Trophoblast cell (in vitro differentiated cells and primary cell): ENCODE results near the gene MYL9.

Experiments used
- DNase-seq, 2 donors: peaks; one replicate each; pipeline ENCODE4 v3.0.0-alpha.2; 2016
- H2AFZ ChIP-seq: 2 replicates; pipeline ENCODE4 v1.6.1; 2013; ENCODE audit warnings: low read length, moderate library complexity, mild to moderate bottlenecking; ENCODE audit not compliant: insufficient read depth, poor library complexity
- H2AK5ac ChIP-seq: 2 replicates; pipeline ENCODE4 v1.6.1; 2013; ENCODE audit warnings: mild to moderate bottlenecking, low read length
- H2BK120ac ChIP-seq: 2 replicates; pipeline ENCODE4 v1.6.1; 2013; ENCODE audit warnings: low read length, mild to moderate bottlenecking, moderate library complexity; ENCODE audit not compliant: insufficient read depth, poor library complexity
- H2BK12ac ChIP-seq: 2 replicates; pipeline ENCODE4 v1.6.1; 2013; ENCODE audit warnings: mild to moderate bottlenecking, low read length, moderate library complexity
- H2BK5ac ChIP-seq: 2 replicates; pipeline ENCODE4 v1.6.1; 2013; ENCODE audit warnings: low read length, low read depth, moderate library complexity, mild to moderate bottlenecking; ENCODE audit not compliant: poor library complexity
- H3K14ac ChIP-seq: 2 replicates; pipeline ENCODE4 v1.6.1; 2013; ENCODE audit warnings: mild to moderate bottlenecking, low read length
- H3K18ac ChIP-seq: 2 replicates; pipeline ENCODE4 v1.6.1; 2013; ENCODE audit warnings: mild to moderate bottlenecking, low read length
- H3K23ac ChIP-seq: 2 replicates; pipeline ENCODE4 v1.6.1; 2013; ENCODE audit warnings: low read length
- H3K27ac ChIP-seq: 2 replicates; pipeline ENCODE4 v1.5.1; 2013; ENCODE audit warnings: low read depth, mild to moderate bottlenecking, inconsistent platforms, low read length, moderate library complexity
- H3K27me3 ChIP-seq: 2 replicates; pipeline ENCODE4 v1.6.1; 2013; ENCODE audit warnings: inconsistent platforms, mild to moderate bottlenecking, low read length, moderate library complexity; ENCODE audit not compliant: insufficient read depth
- H3K36me3 ChIP-seq, 2 experiments: 1 replicate in 1 of 2; 2 replicates in 1 of 2; pipeline ENCODE4 v1.6.1; 2013; ENCODE audit warnings: low read length in 2 of 2, mild to moderate bottlenecking in 2 of 2, moderate library complexity in 1 of 2; ENCODE audit not compliant: insufficient read depth in 2 of 2, control insufficient read depth in 1 of 2
- H3K4ac ChIP-seq: 2 replicates; pipeline ENCODE4 v1.6.1; 2013; ENCODE audit warnings: low read depth, mild to moderate bottlenecking, low read length, moderate library complexity
- H3K4me1 ChIP-seq, 2 experiments: 1 replicate in 1 of 2; 2 replicates in 1 of 2; pipeline ENCODE4 v1.6.1; 2013; ENCODE audit warnings: low read length in 2 of 2, mild to moderate bottlenecking in 2 of 2, moderate library complexity in 1 of 2; ENCODE audit not compliant: insufficient read depth in 2 of 2, control insufficient read depth in 1 of 2
- H3K4me2 ChIP-seq: 2 replicates; pipeline ENCODE4 v1.6.1; 2013; ENCODE audit warnings: inconsistent platforms, mild to moderate bottlenecking, low read length, moderate library complexity
- H3K4me3 ChIP-seq: 2 replicates; pipeline ENCODE4 v1.5.1; 2013; ENCODE audit warnings: mild to moderate bottlenecking, low read depth, low read length, inconsistent platforms
- H3K79me1 ChIP-seq: one replicate; pipeline ENCODE4 v1.6.1; 2013; ENCODE audit warnings: low read length
- H3K79me2 ChIP-seq: 2 replicates; pipeline ENCODE4 v1.6.1; 2013; ENCODE audit warnings: low read length, mild to moderate bottlenecking; ENCODE audit not compliant: control insufficient read depth, insufficient read depth, poor library complexity
- H3K9ac ChIP-seq: 2 replicates; pipeline ENCODE4 v1.6.1; 2013; ENCODE audit warnings: mild to moderate bottlenecking, low read length
- H3K9me3 ChIP-seq: 2 replicates; pipeline ENCODE4 v1.6.1; 2013; ENCODE audit warnings: low read depth, mild to moderate bottlenecking, control low read depth, inconsistent platforms, low read length; ENCODE audit not compliant: insufficient read depth
- H4K12ac ChIP-seq: 2 replicates; pipeline ENCODE4 v1.6.1; 2013; ENCODE audit warnings: low read depth, mild to moderate bottlenecking, low read length, moderate library complexity
- H4K8ac ChIP-seq: 2 replicates; pipeline ENCODE4 v1.6.1; 2013; ENCODE audit warnings: low read depth, mild to moderate bottlenecking, low read length, moderate library complexity
- H4K91ac ChIP-seq: one replicate; pipeline ENCODE4 v1.6.1; 2013; ENCODE audit warnings: low read depth, mild to moderate bottlenecking, low read length, moderate library complexity
- WGBS: extraction: QIAGEN DNeasy Blood & Tissue Kit; methylation state at CpG from one replicate; pipeline ENCODE4 v1.1.7; 2013; ENCODE audit warnings: missing lambda C conversion rate; ENCODE audit not compliant: insufficient read length, insufficient coverage; ENCODE audit errors: extremely low coverage; 5-methylcytosine and 5-hydroxymethylcytosine counted together

MYL9 gene

DNA sequence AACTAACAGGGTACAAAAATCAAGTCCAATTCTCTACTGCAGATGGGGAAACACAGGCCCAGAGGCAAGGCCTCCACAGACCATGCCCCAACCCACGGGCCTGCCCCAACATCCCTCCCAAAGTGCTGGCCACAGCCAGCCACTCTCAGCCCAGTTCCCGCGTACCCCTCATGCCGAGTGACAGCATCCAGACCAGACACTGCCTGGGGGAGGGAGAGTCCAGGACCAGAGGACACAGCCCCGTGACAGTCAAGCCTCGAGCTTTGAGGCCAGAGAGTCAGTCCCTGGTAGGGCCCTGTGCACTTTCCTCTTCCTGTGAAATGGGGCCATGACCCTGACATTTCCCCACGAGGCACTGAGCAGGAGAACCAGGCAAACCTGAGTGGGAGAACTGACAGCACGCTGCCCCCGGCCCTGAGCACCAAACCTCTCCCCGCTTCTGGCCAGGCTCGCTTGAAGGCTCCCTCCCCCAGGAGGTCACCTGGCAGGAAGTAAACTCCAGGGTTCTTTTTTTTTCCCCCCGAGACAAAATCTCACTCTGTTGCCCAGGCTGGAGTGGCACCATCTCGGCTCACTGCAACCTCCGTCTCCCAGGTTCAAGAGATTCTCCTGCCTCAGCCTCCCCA is 4.9 kb downstream of the MYL9 start:
- Histone ChIP-seq H4K91ac (no peak overlapping the region), H4K12ac (no peak overlapping the region), H2AFZ (no peak overlapping the region), H3K9me3 (peaks cover 5% of the 10 kb centered on the region), H2BK12ac (no peak overlapping the region), H3K9ac (no peak overlapping the region), H3K14ac (no peak overlapping the region), H2BK5ac (no peak overlapping the region), H2BK120ac (no peak overlapping the region), H3K79me1 (peaks cover 18% of the 10 kb centered on the region), H3K36me3 (peaks cover 47 to 54% of the 10 kb centered on the region in 2 experiments), H3K23ac (no peak overlapping the region), H3K18ac (peak overlapping the region; percentile 27), H2AK5ac (no peak overlapping the region), H3K4ac (no peak overlapping the region), H3K27ac (no peak overlapping the region), H4K8ac (no peak overlapping the region), H3K4me1 (peaks cover 22 to 25% of the 10 kb centered on the region in 2 experiments), H3K4me2 (no peak overlapping the region), H3K79me2 (peaks cover 22% of the 10 kb centered on the region), H3K27me3 (no peaks in the 10 kb centered on the region), H3K4me3 (no peak overlapping the region)
- no CpG with 5 or more reads among the region's 14 CpGs for WGBS
- DNase-seq: no peak

DNA sequence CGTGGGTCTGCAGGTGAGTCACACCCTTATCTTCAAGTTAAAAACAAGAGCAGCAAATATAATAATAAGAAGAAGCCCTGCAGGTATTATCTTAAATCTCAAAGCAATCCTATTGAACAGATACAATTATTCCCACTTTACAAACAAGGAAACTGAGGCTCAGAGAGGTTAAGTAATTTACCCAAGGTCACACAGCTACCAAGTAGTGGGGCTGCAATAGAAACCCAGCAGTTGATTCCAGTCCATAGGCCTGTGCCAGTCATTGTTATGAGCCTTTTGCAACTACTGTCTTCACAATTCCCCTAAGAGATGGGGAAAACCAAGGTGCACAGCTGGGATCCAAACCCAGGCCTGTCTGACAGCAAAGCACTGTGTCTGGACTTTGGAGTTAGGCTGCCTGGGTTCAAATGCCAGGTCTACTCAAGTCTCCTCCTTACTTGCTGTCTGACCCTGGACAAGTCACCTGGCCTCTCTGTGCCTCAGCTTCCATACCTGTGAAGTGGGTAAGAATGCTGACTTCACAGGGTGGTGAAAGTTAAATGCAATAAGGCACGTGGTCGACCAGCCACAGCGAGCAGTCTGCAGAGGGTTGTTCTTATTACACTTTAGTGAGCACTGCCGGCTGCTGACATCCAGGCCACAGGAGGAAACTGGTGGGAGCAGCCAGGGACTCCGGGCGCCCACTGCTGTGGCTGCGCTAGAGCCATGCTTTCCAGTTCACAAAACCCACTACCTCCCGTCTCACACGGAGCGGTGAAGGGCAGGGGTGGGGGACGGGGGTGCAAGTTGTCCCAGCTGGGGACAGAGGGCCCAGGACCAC is 6.1 kb downstream of the MYL9 start:
- Histone ChIP-seq H4K91ac (no peak overlapping the region), H3K27ac (no peak overlapping the region), H3K14ac (no peak overlapping the region), H3K79me2 (peaks cover 11% of the 10 kb centered on the region), H2BK5ac (no peak overlapping the region), H2BK120ac (no peak overlapping the region), H2BK12ac (no peak overlapping the region), H3K36me3 (peaks cover 47 to 54% of the 10 kb centered on the region in 2 experiments), H4K12ac (no peak overlapping the region), H3K18ac (no peak overlapping the region), H3K79me1 (peaks cover 7% of the 10 kb centered on the region), H3K4me1 (peaks cover 15 to 22% of the 10 kb centered on the region in 2 experiments), H3K4me3 (no peak overlapping the region), H3K4ac (no peak overlapping the region), H3K4me2 (no peak overlapping the region), H3K27me3 (no peaks in the 10 kb centered on the region), H3K23ac (no peak overlapping the region), H4K8ac (no peak overlapping the region), H3K9ac (no peak overlapping the region), H2AK5ac (no peak overlapping the region), H2AFZ (no peak overlapping the region), H3K9me3 (peaks cover 5% of the 10 kb centered on the region)
- DNase-seq: no peak
- no CpG with 5 or more reads among the region's 12 CpGs for WGBS

GRCh38 chr20:36548006-36548315 is 6.6 kb downstream of the MYL9 start:
- no peak overlapping the region for H4K12ac ChIP-seq
- peaks cover 9 to 16% of the 10 kb centered on the region in 2 experiments for H3K4me1 ChIP-seq
- H3K79me1 ChIP-seq: peaks cover 2% of the 10 kb centered on the region
- no peak overlapping the region for H3K4ac ChIP-seq
- no peak overlapping the region for H2AK5ac ChIP-seq
- no peak overlapping the region for H2BK5ac ChIP-seq
- H3K4me2 ChIP-seq: no peak overlapping the region
- no peak overlapping the region for H2AFZ ChIP-seq
- peaks cover 47 to 53% of the 10 kb centered on the region in 2 experiments for H3K36me3 ChIP-seq
- H3K9ac ChIP-seq: no peak overlapping the region
- no peak overlapping the region for H4K91ac ChIP-seq
- H3K27ac ChIP-seq: no peak overlapping the region
- H4K8ac ChIP-seq: no peak overlapping the region
- H2BK120ac ChIP-seq: no peak overlapping the region
- no peak for DNase-seq
- H3K23ac ChIP-seq: no peak overlapping the region
- H3K9me3 ChIP-seq: peaks cover 2% of the 10 kb centered on the region
- no CpG with 5 or more reads among the region's 12 CpGs for WGBS
- no peak overlapping the region for H3K18ac ChIP-seq
- H3K27me3 ChIP-seq: no peaks in the 10 kb centered on the region
- no peak overlapping the region for H3K4me3 ChIP-seq
- H3K79me2 ChIP-seq: peaks cover 6% of the 10 kb centered on the region
- H3K14ac ChIP-seq: no peak overlapping the region
- no peak overlapping the region for H2BK12ac ChIP-seq

- Histone ChIP-seq H2AK5ac (no peak overlapping the region), H3K79me1 (no peaks in the 10 kb centered on the region), H3K14ac (no peak overlapping the region), H3K23ac (no peak overlapping the region), H4K91ac (no peak overlapping the region), H2BK5ac (no peak overlapping the region), H3K79me2 (no peaks in the 10 kb centered on the region), H4K12ac (no peak overlapping the region), H3K18ac (no peak overlapping the region), H3K27ac (no peak overlapping the region), H3K4me3 (no peak overlapping the region), H2AFZ (no peak overlapping the region), H2BK12ac (no peak overlapping the region), H3K36me3 (peaks cover 42 to 47% of the 10 kb centered on the region in 2 experiments), H3K4me2 (no peak overlapping the region), H4K8ac (no peak overlapping the region), H3K9ac (no peak overlapping the region), H3K4me1 (peaks cover 0 to 6% of the 10 kb centered on the region in 2 experiments), H3K9me3 (peaks cover 2% of the 10 kb centered on the region), H2BK120ac (no peak overlapping the region), H3K27me3 (no peaks in the 10 kb centered on the region), H3K4ac (no peak overlapping the region)
- WGBS: no CpG with 5 or more reads among the region's 23 CpGs
- no peak for DNase-seq
Measured at GRCh38 chr20:36548704-36549627, 7.6 kb downstream of the MYL9 start.
